Naive thymus-derived CD4-positive, alpha-beta T cell (primary cell): ENCODE data around the gene TM9SF4. TPM values are rescaled to one million over a fixed set of nuclear protein-coding genes. Genes with fewer than 3 reads are reported as not detected.

ENCODE experiments used
- ATAC-seq: fragments of 150-1000 bp; cut with Tn5 transposase; 2 replicates; pipeline ENCODE4 v1.10.0; 2021; ENCODE audit warnings: mild to moderate bottlenecking, moderate library complexity
- CTCF ChIA-PET: fragments of 350-600 bp; sonication (Branson Sonifier 250); formaldehyde crosslinking; loops from one replicate; lab custom pipeline; 2021; ENCODE audit warnings: antibody characterized with exemption; lab: Charles Lee
- POLR2A ChIA-PET: fragments of 350-600 bp; sonication (Branson Sonifier 250); formaldehyde crosslinking; loops from one replicate; lab custom pipeline; 2021; ENCODE audit warnings: antibody characterized with exemption, inconsistent platforms; lab: Charles Lee
- DNase-seq, 9 donors: peaks; one replicate each; pipeline versions ENCODE4 v3.0.0 to v3.0.0-alpha.2; 2020 to 2022; ENCODE audit warnings: mixed read lengths in 1 of 9
- H3K27ac ChIP-seq: one replicate; pipeline ENCODE4 v1.7.0; 2013; ENCODE audit warnings: mild to moderate bottlenecking, low read depth, low read length, moderate library complexity
- H3K27me3 ChIP-seq, 2 donors: one replicate each; pipeline ENCODE4 v1.7.0; 2013; ENCODE audit warnings: low read length in 2 of 2, mild to moderate bottlenecking in 2 of 2, moderate library complexity in 2 of 2; ENCODE audit not compliant: control insufficient read depth in 2 of 2, insufficient read depth in 2 of 2
- H3K36me3 ChIP-seq, 3 experiments: 1 replicate in 2 of 3; 2 replicates in 1 of 3; pipeline ENCODE4 v1.7.0; 2013; ENCODE audit warnings: low read length in 3 of 3, mild to moderate bottlenecking in 3 of 3, moderate library complexity in 1 of 3; ENCODE audit not compliant: insufficient read depth in 3 of 3, control insufficient read depth in 2 of 3
- H3K4me1 ChIP-seq, 2 donors: one replicate each; pipeline ENCODE4 v1.7.0; 2013; ENCODE audit warnings: low read length in 2 of 2, mild to moderate bottlenecking in 2 of 2, moderate library complexity in 1 of 2; ENCODE audit not compliant: control insufficient read depth in 2 of 2, insufficient read depth in 2 of 2
- H3K4me3 ChIP-seq: 2 replicates; pipeline ENCODE4 v1.7.0; 2013; ENCODE audit warnings: mild to moderate bottlenecking, low read length
- H3K9me3 ChIP-seq, 3 experiments: 1 replicate in 2 of 3; 2 replicates in 1 of 3; pipeline ENCODE4 v1.7.0; 2013; ENCODE audit warnings: low read length in 3 of 3; ENCODE audit not compliant: control insufficient read depth in 2 of 3
- H3K27ac Mint-ChIP-seq, 9 donors: one replicate each; pipeline ENCODE4 v1.8.0; 2020 to 2022; ENCODE audit warnings: mixed read lengths in 9 of 9, mild to moderate bottlenecking in 8 of 9, moderate library complexity in 5 of 9, inconsistent platforms in 2 of 9
- H3K27me3 Mint-ChIP-seq, 5 donors: one replicate each; pipeline ENCODE4 v1.8.0; 2021 to 2022; ENCODE audit warnings: mixed read lengths in 5 of 5, mild to moderate bottlenecking in 1 of 5
- H3K36me3 Mint-ChIP-seq, 5 donors: one replicate each; pipeline ENCODE4 v1.8.0; 2020 to 2022; ENCODE audit warnings: mixed read lengths in 5 of 5, mild to moderate bottlenecking in 3 of 5, inconsistent platforms in 1 of 5
- H3K4me1 Mint-ChIP-seq, 7 donors: one replicate each; pipeline ENCODE4 v1.8.0; 2020 to 2022; ENCODE audit warnings: mixed read lengths in 7 of 7, mild to moderate bottlenecking in 3 of 7, inconsistent platforms in 1 of 7
- H3K4me3 Mint-ChIP-seq, 10 donors: one replicate each; pipeline ENCODE4 v1.8.0; 2020 to 2022; ENCODE audit warnings: mild to moderate bottlenecking in 10 of 10, mixed read lengths in 10 of 10, moderate library complexity in 6 of 10, inconsistent platforms in 2 of 10
- H3K9me3 Mint-ChIP-seq, 11 donors: one replicate each; pipeline ENCODE4 v1.8.0; 2020 to 2022; ENCODE audit warnings: mixed read lengths in 11 of 11, mild to moderate bottlenecking in 4 of 11, inconsistent platforms in 1 of 11, moderate library complexity in 1 of 11
- intact Hi-C, 2 donors: fragments of 100-400 bp; cut with micrococcal nuclease; formaldehyde crosslinking; loops; one replicate each; pipeline ENCODE4 v1.15.1; 2023
- polyA plus RNA-seq, 2 donors: library from polyadenylated mRNA; unstranded; fragments of 300-500 nt; fragmentation: Illumina TruSeq; gene quantifications; one replicate each; pipeline ENCODE4 v1.2.3, GENCODE V29; 2021
- total RNA-seq, 6 experiments: library from RNA in 5 of 6; stranded (reverse) in 5 of 6; gene quantifications; 1 replicate in 5 of 6; 2 replicates in 1 of 6; pipeline ENCODE4 v1.2.3 and lab custom pipeline; 2021 to 2026

TM9SF4 gene
- total and polyA plus RNA-seq, 7 experiments from 2014 or later: 31.2 to 61.0 (median 41.5) TPM

GRCh38 chr20:32069711-32070110 is 39.8 kb upstream of the TM9SF4 start:
- H3K4me3 ChIP-seq: no peak overlapping the region
- ATAC-seq (no peak), DNase-seq (no peak)
- Mint-ChIP-seq H3K4me1 (peaks cover 0 to 9% (median 4%) of the 10 kb centered on the region in 7 donors), H3K27me3 (peaks cover 0 to 10% (median 8%) of the 10 kb centered on the region in 5 donors), H3K36me3 (no peaks in the 10 kb centered on the region), H3K4me3 (no peak overlapping the region), H3K9me3 (no peaks in the 10 kb centered on the region), H3K27ac (no peak overlapping the region)
- no peaks in the 10 kb centered on the region for H3K36me3 ChIP-seq
- no peaks in the 10 kb centered on the region for H3K27me3 ChIP-seq
- POLR2A ChIA-PET: no interaction called here
- H3K9me3 ChIP-seq: no peaks in the 10 kb centered on the region
- no peaks in the 10 kb centered on the region for H3K4me1 ChIP-seq
- no peak overlapping the region for H3K27ac ChIP-seq
- CTCF ChIA-PET: no interaction called here
- intact Hi-C loops: no loop called here

- peaks cover 0 to 9% (median 4%) of the 10 kb centered on the region in 7 donors for H3K4me1 Mint-ChIP-seq
- peaks cover 0 to 13% (median 10%) of the 10 kb centered on the region in 5 donors for H3K27me3 Mint-ChIP-seq
- intact Hi-C loops: no loop called here
- POLR2A ChIA-PET: no interaction called here
- H3K4me3 Mint-ChIP-seq: no peak overlapping the region
- ATAC-seq: no peak
- H3K9me3 Mint-ChIP-seq: no peaks in the 10 kb centered on the region
- no peak for DNase-seq
- H3K27me3 ChIP-seq: no peaks in the 10 kb centered on the region
- CTCF ChIA-PET: no interaction called here
- H3K27ac Mint-ChIP-seq: no peak overlapping the region
- no peaks in the 10 kb centered on the region for H3K36me3 ChIP-seq
- H3K4me1 ChIP-seq: no peaks in the 10 kb centered on the region
- H3K4me3 ChIP-seq: no peak overlapping the region
- no peaks in the 10 kb centered on the region for H3K36me3 Mint-ChIP-seq
- H3K9me3 ChIP-seq: no peaks in the 10 kb centered on the region
- H3K27ac ChIP-seq: no peak overlapping the region
Measured at GRCh38 chr20:32070282-32070681, 39.2 kb upstream of the TM9SF4 start.

DNA sequence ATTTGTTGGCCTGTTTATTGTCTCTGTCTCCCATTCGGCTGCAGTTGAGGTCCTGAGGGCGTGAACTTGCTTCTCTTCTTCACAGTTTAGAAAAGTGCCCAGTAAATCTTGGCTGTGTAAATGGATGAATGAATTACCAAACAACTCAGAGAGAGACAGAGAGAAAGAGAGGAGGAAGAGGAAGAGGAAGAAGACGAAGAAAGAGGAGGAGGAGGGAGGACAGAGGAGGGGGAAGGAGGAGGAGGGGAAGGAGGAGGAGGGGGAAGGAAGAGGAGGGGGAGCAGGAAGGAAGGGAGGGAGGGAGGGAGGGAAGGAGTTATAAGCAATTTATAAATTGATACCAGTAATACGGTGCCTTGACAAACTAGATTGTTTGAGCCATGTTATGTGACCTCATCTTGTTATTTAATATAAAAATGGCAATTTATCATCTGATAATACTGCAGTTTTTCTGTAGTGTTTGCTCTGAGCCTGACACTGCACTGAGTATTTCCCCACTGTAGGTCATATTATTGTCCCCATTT is 38.8 kb upstream of the TM9SF4 start:
- no peaks in the 10 kb centered on the region for H3K36me3 Mint-ChIP-seq
- peaks cover 0 to 17% (median 10%) of the 10 kb centered on the region in 5 donors for H3K27me3 Mint-ChIP-seq
- DNase-seq: no peak
- H3K4me3 Mint-ChIP-seq: no peak overlapping the region
- ChIA-PET POLR2A (no interaction called here), CTCF (no interaction called here)
- Histone ChIP-seq H3K4me1 (no peaks in the 10 kb centered on the region), H3K36me3 (no peaks in the 10 kb centered on the region), H3K27me3 (no peaks in the 10 kb centered on the region), H3K9me3 (no peaks in the 10 kb centered on the region), H3K4me3 (no peak overlapping the region), H3K27ac (no peak overlapping the region)
- intact Hi-C loops: no loop called here
- no peak overlapping the region for H3K27ac Mint-ChIP-seq
- peaks cover 0 to 2% (median 0%) of the 10 kb centered on the region in 11 donors for H3K9me3 Mint-ChIP-seq
- H3K4me1 Mint-ChIP-seq: peaks cover 0 to 9% (median 4%) of the 10 kb centered on the region in 7 donors
- ATAC-seq: no peak

DNA sequence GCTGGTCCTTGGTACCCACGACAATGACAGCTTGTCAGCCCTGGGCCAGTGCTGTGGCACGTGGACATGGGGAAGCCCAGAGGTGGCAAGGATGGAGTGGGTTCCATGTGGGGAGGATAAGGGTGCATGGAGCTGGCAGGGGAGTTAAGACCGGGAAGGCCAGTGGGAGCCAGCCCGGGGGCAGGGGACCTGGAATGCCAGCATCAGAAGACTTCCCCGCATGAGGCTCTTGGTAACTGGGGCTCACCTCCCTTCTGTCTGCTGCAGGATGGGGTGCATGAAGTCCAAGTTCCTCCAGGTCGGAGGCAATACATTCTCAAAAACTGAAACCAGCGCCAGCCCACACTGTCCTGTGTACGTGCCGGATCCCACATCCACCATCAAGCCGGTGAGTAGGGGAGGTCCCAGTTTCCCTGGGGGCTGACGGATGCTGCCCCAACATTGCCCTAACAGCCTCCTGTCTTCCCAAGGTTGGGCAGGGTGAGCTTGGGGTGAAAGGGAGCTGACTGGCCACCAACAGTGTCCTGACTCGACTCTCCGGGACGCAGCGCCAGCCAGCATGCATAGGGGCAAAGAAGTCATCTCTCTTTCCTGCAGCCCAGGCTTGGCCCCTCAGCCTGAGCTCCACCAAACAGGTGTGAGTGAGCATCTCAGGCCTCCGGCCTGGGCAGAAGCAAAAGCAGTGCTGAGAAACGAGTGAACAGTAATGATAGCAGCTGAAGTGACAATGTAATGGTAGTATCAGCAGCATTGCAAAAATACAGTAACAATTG is 37.9 kb upstream of the TM9SF4 start:
- ATAC-seq: no peak
- Histone ChIP-seq H3K4me3 (no peak overlapping the region), H3K9me3 (no peaks in the 10 kb centered on the region), H3K36me3 (no peaks in the 10 kb centered on the region), H3K27me3 (no peaks in the 10 kb centered on the region), H3K4me1 (no peaks in the 10 kb centered on the region), H3K27ac (no peak overlapping the region)
- H3K27ac Mint-ChIP-seq: no peak overlapping the region
- peaks cover 0 to 9% (median 4%) of the 10 kb centered on the region in 7 donors for H3K4me1 Mint-ChIP-seq
- peaks cover 0 to 19% (median 10%) of the 10 kb centered on the region in 5 donors for H3K27me3 Mint-ChIP-seq
- POLR2A ChIA-PET: no interaction called here
- CTCF ChIA-PET: no interaction called here
- intact Hi-C loops: no loop called here
- H3K36me3 Mint-ChIP-seq: no peaks in the 10 kb centered on the region
- no peak for DNase-seq
- no peak overlapping the region for H3K4me3 Mint-ChIP-seq
- H3K9me3 Mint-ChIP-seq: peaks cover 0 to 2% (median 0%) of the 10 kb centered on the region in 11 donors

GRCh38 chr20:32072168-32072750 is 37.3 kb upstream of the TM9SF4 start:
- peaks cover 0 to 2% (median 0%) of the 10 kb centered on the region in 11 donors for H3K9me3 Mint-ChIP-seq
- Histone ChIP-seq H3K9me3 (no peaks in the 10 kb centered on the region), H3K36me3 (no peaks in the 10 kb centered on the region), H3K4me1 (no peaks in the 10 kb centered on the region), H3K4me3 (no peak overlapping the region), H3K27me3 (no peaks in the 10 kb centered on the region), H3K27ac (no peak overlapping the region)
- DNase-seq (no peak), ATAC-seq (no peak)
- no peak overlapping the region for H3K4me3 Mint-ChIP-seq
- ChIA-PET POLR2A (no interaction called here), CTCF (no interaction called here)
- H3K36me3 Mint-ChIP-seq: no peaks in the 10 kb centered on the region
- H3K27ac Mint-ChIP-seq: no peak overlapping the region
- peaks cover 0 to 9% (median 4%) of the 10 kb centered on the region in 7 donors for H3K4me1 Mint-ChIP-seq
- intact Hi-C loops: no loop called here
- peaks cover 0 to 20% (median 4%) of the 10 kb centered on the region in 5 donors for H3K27me3 Mint-ChIP-seq

- ChIA-PET CTCF (no interaction called here), POLR2A (no interaction called here)
- H3K27me3 Mint-ChIP-seq: peaks cover 0 to 16% (median 0%) of the 10 kb centered on the region in 5 donors
- no peak overlapping the region for H3K27ac ChIP-seq
- H3K4me1 ChIP-seq: no peaks in the 10 kb centered on the region
- H3K27ac Mint-ChIP-seq: no peak overlapping the region
- peaks cover 0 to 2% (median 0%) of the 10 kb centered on the region in 11 donors for H3K9me3 Mint-ChIP-seq
- no peaks in the 10 kb centered on the region for H3K36me3 ChIP-seq
- no peak overlapping the region for H3K4me3 ChIP-seq
- H3K36me3 Mint-ChIP-seq: no peaks in the 10 kb centered on the region
- no peaks in the 10 kb centered on the region for H3K9me3 ChIP-seq
- H3K4me3 Mint-ChIP-seq: no peak overlapping the region
- H3K27me3 ChIP-seq: no peaks in the 10 kb centered on the region
- intact Hi-C loops: no loop called here
- no peak for ATAC-seq
- H3K4me1 Mint-ChIP-seq: peaks cover 0 to 3% (median 1%) of the 10 kb centered on the region in 7 donors
- no peak for DNase-seq
Measured at GRCh38 chr20:32075534-32075933, 34.0 kb upstream of the TM9SF4 start.
